Hepatocyte (in vitro differentiated cells): ENCODE results near the gene ZNF584.

Experiments used
- CTCF ChIP-seq: fragments of 200-600 bp; sonication (generic); IDR thresholded peaks from 2 replicates; pipeline ENCODE4 v1.5.1; 2016; ENCODE audit warnings: antibody characterized with exemption, mild to moderate bottlenecking; ENCODE audit not compliant: poor library complexity
- EZH2 ChIP-seq: fragments of 200-600 bp; sonication (generic); IDR thresholded peaks from 2 replicates; pipeline ENCODE4 v1.6.1; 2016; ENCODE audit warnings: antibody characterized with exemption, mild to moderate bottlenecking, borderline replicate concordance
- EZH2phosphoT487 ChIP-seq: fragments of 200-600 bp; sonication (generic); IDR thresholded peaks from one replicate; pipeline ENCODE4 v1.6.1; 2018; ENCODE audit warnings: antibody characterized with exemption, mild to moderate bottlenecking, low read depth, moderate library complexity; ENCODE audit not compliant: unreplicated experiment, severe bottlenecking

GRCh38 chr19:58450856-58451357 lies 42.5 kb downstream of the ZNF584 start:
- no peak for TF ChIP-seq CTCF
- no peak for TF ChIP-seq EZH2
- no peak for TF ChIP-seq EZH2phosphoT487
